ENCODE results near the gene RPS19. TPM values are rescaled to one million over a fixed set of nuclear protein-coding genes. Genes with fewer than 3 reads are reported as not detected.

Gene RPS19
- total and polyA plus RNA-seq, 2 donors (not counting 1 experiment from before 2014, with no cell fraction given), result 1,320 to 2,197 TPM

DNA sequence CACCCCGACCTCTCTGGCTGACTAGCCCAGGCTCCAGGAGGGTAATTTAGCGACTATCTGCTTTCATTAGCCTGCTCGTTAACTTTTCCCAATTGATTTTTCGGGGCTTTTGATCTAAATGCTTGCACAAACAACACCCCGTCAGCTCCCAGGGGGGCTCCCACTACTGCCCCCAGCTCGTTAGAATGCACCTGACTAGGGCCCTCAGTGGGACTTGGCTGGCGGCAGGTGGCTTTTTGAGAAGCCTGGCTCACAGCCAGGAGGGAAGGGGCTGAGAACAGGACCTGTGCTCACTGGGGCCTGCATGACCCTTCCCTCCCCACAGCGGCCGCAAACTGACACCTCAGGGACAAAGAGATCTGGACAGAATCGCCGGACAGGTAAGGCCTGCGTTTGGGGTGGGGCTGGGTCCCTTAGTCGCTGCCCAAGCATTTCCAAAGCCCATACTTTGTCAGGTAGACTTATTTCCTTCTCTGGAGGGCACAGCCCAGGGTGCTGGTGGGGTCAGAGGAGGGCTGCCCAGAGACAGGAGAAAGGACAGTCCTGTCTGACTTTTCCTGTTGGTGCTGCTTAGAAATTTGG is 9.4 kb downstream of the RPS19 start:
- H3K27me3 ChIP-seq (ENCODE audit: control insufficient read depth, insufficient read depth, low read length), result no peaks in the 10 kb centered on the region
- H3K27ac ChIP-seq (ENCODE audit: insufficient read depth, low read length), result no peak overlapping the region
- H3K4me1 ChIP-seq (ENCODE audit: control insufficient read depth, extremely low read depth, insufficient read depth, low read length), result no peaks in the 10 kb centered on the region
- H3K36me3 ChIP-seq (ENCODE audit: control insufficient read depth, insufficient read depth, low read length), result peaks cover 32% of the 10 kb centered on the region
- no peak overlapping the region for H3K9ac ChIP-seq (ENCODE audit: insufficient read depth, low read length)
- H3K79me2 ChIP-seq (ENCODE audit: control insufficient read depth, insufficient read depth, low read length), result peaks cover 30% of the 10 kb centered on the region
- H3K4me2 ChIP-seq (ENCODE audit: extremely low read depth, insufficient read depth, low read length), result no peak overlapping the region
- TF ChIP-seq, protein P1, sequence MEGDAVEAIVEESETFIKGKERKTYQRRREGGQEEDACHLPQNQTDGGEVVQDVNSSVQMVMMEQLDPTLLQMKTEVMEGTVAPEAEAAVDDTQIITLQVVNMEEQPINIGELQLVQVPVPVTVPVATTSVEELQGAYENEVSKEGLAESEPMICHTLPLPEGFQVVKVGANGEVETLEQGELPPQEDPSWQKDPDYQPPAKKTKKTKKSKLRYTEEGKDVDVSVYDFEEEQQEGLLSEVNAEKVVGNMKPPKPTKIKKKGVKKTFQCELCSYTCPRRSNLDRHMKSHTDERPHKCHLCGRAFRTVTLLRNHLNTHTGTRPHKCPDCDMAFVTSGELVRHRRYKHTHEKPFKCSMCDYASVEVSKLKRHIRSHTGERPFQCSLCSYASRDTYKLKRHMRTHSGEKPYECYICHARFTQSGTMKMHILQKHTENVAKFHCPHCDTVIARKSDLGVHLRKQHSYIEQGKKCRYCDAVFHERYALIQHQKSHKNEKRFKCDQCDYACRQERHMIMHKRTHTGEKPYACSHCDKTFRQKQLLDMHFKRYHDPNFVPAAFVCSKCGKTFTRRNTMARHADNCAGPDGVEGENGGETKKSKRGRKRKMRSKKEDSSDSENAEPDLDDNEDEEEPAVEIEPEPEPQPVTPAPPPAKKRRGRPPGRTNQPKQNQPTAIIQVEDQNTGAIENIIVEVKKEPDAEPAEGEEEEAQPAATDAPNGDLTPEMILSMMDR (conservative IDR thresholded peaks at IDR 0.05 in 1 of 2, IDR thresholded peaks at IDR 0.05 in 1 of 2; ENCODE audit: low read depth in 1 of 2, low read length in 2 of 2), result no peak
- no peak overlapping the region for H3K4me3 ChIP-seq (replicated peaks in 1 of 4; ENCODE audit: control extremely low read depth in 1 of 4, insufficient read depth in 1 of 4, low read depth in 3 of 4, low read length in 4 of 4)
- no peak overlapping the region for H2AFZ ChIP-seq (ENCODE audit: low read length)
- H4K20me1 ChIP-seq (ENCODE audit: control insufficient read depth, extremely low read depth, insufficient read depth, low read length), result peaks cover 3% of the 10 kb centered on the region
- DNase-seq (ENCODE audit: low read depth in 2 of 2), result no peak
- no peaks in the 10 kb centered on the region for H3K9me3 ChIP-seq (ENCODE audit: control insufficient read depth, insufficient read depth, low read depth, low read length)

DNA sequence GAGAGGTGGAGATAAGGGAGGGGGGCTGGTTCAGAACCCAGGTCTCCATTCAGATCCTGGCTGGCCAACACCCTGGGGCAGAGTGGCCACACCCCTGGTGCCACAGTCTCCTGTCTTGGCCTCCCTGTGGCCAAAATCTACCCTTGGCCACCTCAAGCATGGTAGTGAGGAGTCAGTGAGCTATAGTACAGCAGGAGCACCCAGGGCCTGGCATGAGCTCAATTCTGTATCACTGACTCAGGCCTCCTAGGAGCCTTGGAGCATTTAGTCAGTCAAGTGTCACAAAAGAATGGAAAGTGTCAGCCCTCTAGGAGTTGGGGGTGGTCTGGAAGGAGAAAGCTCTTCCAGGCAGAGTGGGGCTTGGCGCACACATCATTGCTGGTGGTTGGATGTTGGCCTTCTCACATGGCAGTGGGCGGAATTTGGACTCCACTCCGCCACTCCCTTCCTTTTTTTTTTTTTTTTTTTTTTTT is 10.4 kb downstream of the RPS19 start:
- Histone ChIP-seq H3K9ac (ENCODE audit: insufficient read depth, low read length) (no peak overlapping the region), H3K27me3 (ENCODE audit: control insufficient read depth, insufficient read depth, low read length) (no peaks in the 10 kb centered on the region), H3K4me2 (ENCODE audit: extremely low read depth, insufficient read depth, low read length) (no peak overlapping the region), H3K27ac (ENCODE audit: insufficient read depth, low read length) (no peak overlapping the region), H4K20me1 (ENCODE audit: control insufficient read depth, extremely low read depth, insufficient read depth, low read length) (peaks cover 3% of the 10 kb centered on the region), H3K79me2 (ENCODE audit: control insufficient read depth, insufficient read depth, low read length) (peaks cover 21% of the 10 kb centered on the region), H3K36me3 (ENCODE audit: control insufficient read depth, insufficient read depth, low read length) (peaks cover 28% of the 10 kb centered on the region), H2AFZ (ENCODE audit: low read length) (no peak overlapping the region), H3K9me3 (ENCODE audit: control insufficient read depth, insufficient read depth, low read depth, low read length) (no peaks in the 10 kb centered on the region), H3K4me1 (ENCODE audit: control insufficient read depth, extremely low read depth, insufficient read depth, low read length) (no peaks in the 10 kb centered on the region), H3K4me3 (replicated peaks in 1 of 4; ENCODE audit: control extremely low read depth in 1 of 4, insufficient read depth in 1 of 4, low read depth in 3 of 4, low read length in 4 of 4) (no peak overlapping the region)
- peak; percentile 21 to 79 for DNase-seq (ENCODE audit: low read depth in 2 of 2)
- TF ChIP-seq, protein P1 (conservative IDR thresholded peaks at IDR 0.05 in 1 of 2, IDR thresholded peaks at IDR 0.05 in 1 of 2; ENCODE audit: low read depth in 1 of 2, low read length in 2 of 2), result no peak
- no peak for TF ChIP-seq EZH2 (IDR thresholded peaks at IDR 0.05; ENCODE audit: low read length, missing control alignments)

DNA sequence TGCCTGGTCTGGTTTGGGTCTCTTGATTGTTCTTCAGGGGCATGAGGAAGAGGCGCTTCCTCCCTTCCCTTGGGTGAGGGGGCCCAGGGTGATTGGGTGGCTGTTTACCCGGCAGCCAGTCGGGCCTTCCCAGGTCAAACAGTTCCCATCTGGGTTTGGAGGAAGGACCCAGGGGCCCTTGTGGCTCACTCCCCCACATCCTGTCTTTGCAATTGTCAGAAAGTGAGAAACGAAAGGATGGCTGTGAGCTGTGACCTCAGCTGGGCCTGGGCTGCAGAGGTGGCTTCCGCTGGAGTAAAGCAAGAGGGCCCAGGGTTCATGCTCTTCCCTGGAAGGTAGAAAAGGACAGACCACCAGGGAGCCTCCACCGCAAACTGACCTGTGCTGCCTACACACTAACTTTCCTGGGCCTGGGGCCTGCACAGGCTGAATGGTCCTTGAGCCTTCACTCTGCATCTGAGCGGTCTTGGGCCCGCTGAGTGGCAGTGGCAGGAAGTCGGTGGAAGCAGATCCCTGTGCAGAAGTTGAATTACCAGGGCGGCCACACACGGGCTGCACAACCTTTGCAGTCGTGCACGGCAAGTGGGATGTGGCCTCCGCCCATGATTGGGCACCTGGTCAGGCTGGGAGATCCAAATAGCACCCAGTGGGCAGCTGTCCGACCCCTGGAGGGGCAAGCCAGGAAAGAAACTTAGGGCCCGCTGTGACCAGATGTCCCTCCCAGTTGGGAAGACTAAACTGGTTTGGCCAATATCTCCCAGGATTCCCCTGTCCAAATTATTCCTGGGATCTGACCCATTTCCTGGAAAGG is 11.7 kb downstream of the RPS19 start:
- Histone ChIP-seq H3K9ac (ENCODE audit: insufficient read depth, low read length) (no peak overlapping the region), H3K4me2 (ENCODE audit: extremely low read depth, insufficient read depth, low read length) (no peak overlapping the region), H3K9me3 (ENCODE audit: control insufficient read depth, insufficient read depth, low read depth, low read length) (no peaks in the 10 kb centered on the region), H4K20me1 (ENCODE audit: control insufficient read depth, extremely low read depth, insufficient read depth, low read length) (peaks cover 3% of the 10 kb centered on the region), H3K27me3 (ENCODE audit: control insufficient read depth, insufficient read depth, low read length) (no peaks in the 10 kb centered on the region), H3K27ac (ENCODE audit: insufficient read depth, low read length) (no peak overlapping the region), H3K36me3 (ENCODE audit: control insufficient read depth, insufficient read depth, low read length) (peaks cover 24% of the 10 kb centered on the region), H3K4me3 (replicated peaks in 1 of 4; ENCODE audit: control extremely low read depth in 1 of 4, insufficient read depth in 1 of 4, low read depth in 3 of 4, low read length in 4 of 4) (no peak overlapping the region), H3K4me1 (ENCODE audit: control insufficient read depth, extremely low read depth, insufficient read depth, low read length) (no peaks in the 10 kb centered on the region), H2AFZ (ENCODE audit: low read length) (no peak overlapping the region), H3K79me2 (ENCODE audit: control insufficient read depth, insufficient read depth, low read length) (peaks cover 13% of the 10 kb centered on the region)
- TF ChIP-seq, protein P1 (conservative IDR thresholded peaks at IDR 0.05 in 1 of 2, IDR thresholded peaks at IDR 0.05 in 1 of 2; ENCODE audit: low read depth in 1 of 2, low read length in 2 of 2), result no peak
- TF ChIP-seq EZH2 (IDR thresholded peaks at IDR 0.05; ENCODE audit: low read length, missing control alignments), result no peak
- DNase-seq (ENCODE audit: low read depth in 2 of 2), result no peak
